ENCODE results near the gene MT1M.

GRCh38 chr16:56584276-56584675 is 48.2 kb upstream of the MT1M start:
- TF ChIP-seq CTCF (IDR thresholded peaks at IDR 0.05) (no peak), EP300 (IDR thresholded peaks at IDR 0.05; ENCODE audit: low read depth) (no peak), POLR2A (IDR thresholded peaks at IDR 0.05) (no peak), POLR2AphosphoS5 (IDR thresholded peaks at IDR 0.05) (no peak)
